K562 (cell line): ENCODE measurements around the gene SCRN3. TPM values are rescaled to one million over a fixed set of nuclear protein-coding genes. Genes with fewer than 3 reads are reported as not detected.

Source experiments
- ATAC-seq: fragments of 200-7000 bp; cut with Tn5 transposase; 3 replicates; pipeline ENCODE4 v1.9.1; 2020; ENCODE audit warnings: moderate library complexity
- BruUV-seq: library from RNA; stranded (reverse); fragments of 400-500 nt; replicated peaks from 2 replicates; lab custom pipeline; 2021; lab: Mats Ljungman, UMichigan
- CTCF ChIA-PET: fragments of 300-600 bp; formaldehyde crosslinking; extraction: SDS; loops from one replicate; lab custom pipeline; 2021; ENCODE audit warnings: low intra/inter-chr PET ratio; lab: Yijun Ruan, JAX
- POLR2A ChIA-PET: fragments of 300-600, 350-650 bp; sonication (Branson Sonifier 250); formaldehyde crosslinking; extraction: SDS; loops from one replicate; lab custom pipeline; 2021; ENCODE audit warnings: antibody characterized with exemption, inconsistent platforms; lab: Yijun Ruan, JAX
- DNase-seq, 4 experiments: peaks; one replicate each; pipeline versions ENCODE4 v3.0.0 to v3.0.0-alpha.2; 2011 to 2018; ENCODE audit warnings: low spot score in 3 of 4, mixed read lengths in 3 of 4; ENCODE audit errors: extremely low read depth in 1 of 4
- FAIRE-seq: peaks from 2 replicates; lab custom pipeline; 2011; peaks lifted over from hg19 to GRCh38; lab: Jason Lieb, UNC
- H2AFZ ChIP-seq: 2 replicates; pipeline ENCODE4 v1.6.0; 2011; ENCODE audit warnings: low read depth, low read length, control low read depth, inconsistent platforms
- H3K27ac ChIP-seq: fragments of 200-600 bp; 3 replicates; pipeline ENCODE4 v1.8.0; 2011; ENCODE audit warnings: low read depth, mild to moderate bottlenecking, control low read depth, inconsistent platforms, low read length, moderate library complexity, mixed read lengths; ENCODE audit errors: extremely low read depth
- H3K27me3 ChIP-seq, 2 experiments: fragments of 300-600 bp in 1 of 2; 2 replicates in 1 of 2; 3 replicates in 1 of 2; pipeline versions ENCODE4 v1.6.0 to v1.8.0; 2011; ENCODE audit warnings: inconsistent platforms in 2 of 2, low read length in 2 of 2, mild to moderate bottlenecking in 1 of 2, mixed read lengths in 1 of 2, moderate library complexity in 1 of 2; ENCODE audit not compliant: control insufficient read depth in 2 of 2, insufficient read depth in 2 of 2
- H3K36me3 ChIP-seq: fragments of 300-600 bp; 3 replicates; pipeline ENCODE4 v1.8.0; 2011; ENCODE audit warnings: mild to moderate bottlenecking, low read length, inconsistent platforms; ENCODE audit not compliant: control insufficient read depth, insufficient read depth
- H3K4me1 ChIP-seq, 2 experiments: fragments of 200-600 bp in 1 of 2; replicated peaks in 1 of 2; 2 replicates in 1 of 2; 3 replicates in 1 of 2; pipeline versions ENCODE4 v1.5.1 to v1.8.0; 2011; ENCODE audit warnings: inconsistent platforms in 2 of 2, low read length in 2 of 2, mild to moderate bottlenecking in 1 of 2, mixed read lengths in 1 of 2, moderate library complexity in 1 of 2; ENCODE audit not compliant: control insufficient read depth in 2 of 2, insufficient read depth in 2 of 2
- H3K4me2 ChIP-seq: 2 replicates; pipeline ENCODE4 v1.6.1; 2011; ENCODE audit warnings: low read length, control low read depth, inconsistent platforms, mixed read lengths; ENCODE audit not compliant: insufficient read depth
- H3K4me3 ChIP-seq: fragments of 200-600 bp; sonication (generic), shearing (Covaris generic); 2 replicates; pipeline ENCODE4 v1.5.1; 2016; ENCODE audit warnings: control low read depth, inconsistent platforms
- H3K79me2 ChIP-seq: fragments of 200-600 bp; 3 replicates; pipeline ENCODE4 v1.8.0; 2011; ENCODE audit warnings: low read length, inconsistent platforms; ENCODE audit not compliant: control insufficient read depth, insufficient read depth
- H3K9ac ChIP-seq, 2 experiments: 2 replicates each; pipeline versions ENCODE4 v1.6.0 to v1.6.1; 2011; ENCODE audit warnings: low read depth in 2 of 2, low read length in 2 of 2, control low read depth in 1 of 2, inconsistent platforms in 1 of 2, mild to moderate bottlenecking in 1 of 2, mixed read lengths in 1 of 2; ENCODE audit not compliant: insufficient read depth in 1 of 2
- H3K9me1 ChIP-seq: one replicate; pipeline ENCODE4 v1.6.0; 2011; ENCODE audit warnings: inconsistent platforms, mild to moderate bottlenecking, low read length, moderate library complexity; ENCODE audit not compliant: control insufficient read depth, insufficient read depth
- H3K9me3 ChIP-seq: replicated peaks from 2 replicates; pipeline ENCODE4 v1.5.1; 2011; ENCODE audit warnings: low read depth, low read length, inconsistent platforms; ENCODE audit not compliant: control insufficient read depth, insufficient read depth
- H4K20me1 ChIP-seq: replicated peaks from 2 replicates; pipeline ENCODE4 v1.6.1; 2011; ENCODE audit warnings: low read length, inconsistent platforms, mixed read lengths; ENCODE audit not compliant: control insufficient read depth, insufficient read depth
- ADNP ChIP-seq: fragments of 200-800 bp; sonication (Bioruptor generic); IDR thresholded peaks from 2 replicates; pipeline ENCODE4 v1.6.1; 2016; ENCODE audit warnings: missing genetic modification characterization, missing compliant biosample characterization
- ARID2 ChIP-seq: fragments of 450-650 bp; IDR thresholded peaks from 2 replicates; pipeline ENCODE4 v1.6.1; 2017; ENCODE audit warnings: antibody characterized with exemption, mild to moderate bottlenecking
- CTCF ChIP-seq, 3 experiments: IDR thresholded peaks in 2 of 3; conservative IDR thresholded peaks in 1 of 3; 2 replicates each; pipeline ENCODE4 v1.5.1; 2011 to 2012; ENCODE audit warnings: low read length in 3 of 3, mild to moderate bottlenecking in 3 of 3, control low read depth in 2 of 3, improper control_type of control experiment in 1 of 3, inconsistent platforms in 1 of 3, low read depth in 1 of 3, mixed read lengths in 1 of 3, moderate library complexity in 1 of 3; ENCODE audit not compliant: insufficient read depth in 2 of 3
- FOXJ3 ChIP-seq: sonication (generic); formaldehyde crosslinking; IDR thresholded peaks from 2 replicates; pipeline ENCODE4 v1.4.0; 2020; ENCODE audit warnings: mild to moderate bottlenecking, missing genetic modification reagents
- LEF1 ChIP-seq: fragments of 450-650 bp; IDR thresholded peaks from 2 replicates; pipeline ENCODE4 v1.6.1; 2016; ENCODE audit warnings: mild to moderate bottlenecking
- NFXL1 ChIP-seq: fragments of 450-650 bp; formaldehyde crosslinking; IDR thresholded peaks from 2 replicates; pipeline ENCODE4 v1.4.0; 2021; ENCODE audit warnings: mild to moderate bottlenecking
- PBX2 ChIP-seq, 2 experiments: IDR thresholded peaks in 1 of 2; conservative IDR thresholded peaks in 1 of 2; 2 replicates each; pipeline ENCODE4 v1.6.1; 2016; ENCODE audit warnings: low read depth in 2 of 2, mild to moderate bottlenecking in 1 of 2, missing compliant biosample characterization in 1 of 2, missing genetic modification characterization in 1 of 2, moderate library complexity in 1 of 2
- PKNOX1 ChIP-seq: fragments of 450-650 bp; IDR thresholded peaks from 2 replicates; pipeline ENCODE4 v1.6.1; 2016
- PREB ChIP-seq: sonication (generic); formaldehyde crosslinking; IDR thresholded peaks from 2 replicates; pipeline ENCODE4 v1.8.1; 2023; ENCODE audit warnings: mild to moderate bottlenecking, missing genetic modification reagents
- RBM25 ChIP-seq: fragments of 200-400 bp; formaldehyde crosslinking; IDR thresholded peaks from 2 replicates; pipeline ENCODE4 v1.6.1; 2018; ENCODE audit warnings: low read length, low read depth, moderate library complexity; ENCODE audit not compliant: severe bottlenecking
- WGBS: fragments of 100-300 bp; shearing (Covaris generic); methylation state at CpG from one replicate; pipeline ENCODE4 v1.1.6; 2016; ENCODE audit warnings: low coverage, mixed read lengths; ENCODE audit not compliant: insufficient coverage; ENCODE audit errors: missing lambda C conversion rate; 5-methylcytosine and 5-hydroxymethylcytosine counted together
- in situ Hi-C: fragments of 300-500 bp; cut with MboI; formaldehyde crosslinking; loops from 4 replicates; pipeline ENCODE4 v1.15.0; 2018; ENCODE audit warnings: inconsistent platforms, mixed read lengths
- intact Hi-C: fragments of 100-400 bp; cut with micrococcal nuclease; formaldehyde crosslinking; loops from 2 replicates; pipeline ENCODE4 v1.14.2; 2022
- polyA plus RNA-seq, 8 experiments: library from polyadenylated mRNA; depleted of rRNA in 4 of 8; stranded (reverse) in 5 of 8; unstranded in 3 of 8; fragments of >200 nt; fragmentation: Nextera tagmentation in 2 of 8; fragmentation: Illumina TruSeq in 1 of 8; extraction: Ambion mirVana in 2 of 8; extraction: Trizol in 1 of 8; gene quantifications; 2 replicates each; pipeline versions ENCODE4 v1.2.1 to v1.2.3, GENCODE V29; 2011 to 2014; ENCODE audit warnings: inconsistent platforms in 1 of 8, missing spikeins in 1 of 8
- total RNA-seq, 7 experiments: library from RNA; depleted of rRNA in 6 of 7; stranded (reverse); fragments of >200 nt in 6 of 7; fragmentation: Illumina TruSeq in 2 of 7; extraction: Trizol in 2 of 7; gene quantifications; 2 replicates each; pipeline versions ENCODE4 v1.2.1 to v1.2.3, GENCODE V29; 2011 to 2021; ENCODE audit warnings: low replicate concordance in 1 of 7

Gene SCRN3
- total and polyA plus RNA-seq, 9 of the 15 experiments (the other 6 are each of a cell fraction or from before 2014, with no cell fraction given): 7.7 to 21.8 (median 20.0) TPM

GRCh38 chr2:174439950-174440349 is 44.4 kb downstream of the SCRN3 start (continued):
- TF ChIP-seq PBX2 (CRISPR knock-in tag; IDR thresholded peaks at IDR 0.05; ENCODE audit: low read depth): no peak
- TF ChIP-seq PBX2 (tag; conservative IDR thresholded peaks at IDR 0.05; ENCODE audit: low read depth): peak; percentile 44
- peak; percentile 50 for TF ChIP-seq PKNOX1

- Histone ChIP-seq H2AFZ (no peak overlapping the region), H3K4me3 (no peak overlapping the region), H3K27me3 (peaks cover 0 to 7% of the 10 kb centered on the region in 2 experiments; a peak in 2 of 5 replicates), H3K9me1 (no peaks in the 10 kb centered on the region), H3K27ac (no peak overlapping the region), H3K9me3 (no peaks in the 10 kb centered on the region), H3K4me1 (no peaks in the 10 kb centered on the region), H4K20me1 (no peaks in the 10 kb centered on the region), H3K36me3 (no peaks in the 10 kb centered on the region), H3K79me2 (no peaks in the 10 kb centered on the region), H3K9ac (no peak overlapping the region), H3K4me2 (no peak overlapping the region)
- in situ Hi-C loops (no loop called here), intact Hi-C loops (no loop called here)
- POLR2A ChIA-PET: no interaction called here
- 0% methylated on average over 3 of the region's 3 CpGs for WGBS
- FAIRE-seq (no peak), ATAC-seq (no peak), DNase-seq (no peak)
- CTCF ChIA-PET: no interaction called here
- no TSS peak for BruUV-seq
- TF ChIP-seq FOXJ3 (CRISPR knock-in tag) (no peak), NFXL1 (no peak), CTCF (IDR thresholded peaks at IDR 0.05 in 2 of 3, conservative IDR thresholded peaks at IDR 0.05 in 1 of 3; ENCODE audit: insufficient read depth in 2 of 3, low read depth in 1 of 3, low read length in 3 of 3) (peak in 2 of 3 experiments; percentile 9 to 46; a peak in 2 of 6 replicates), ARID2 (no peak), PREB (CRISPR knock-in tag) (no peak), ADNP (tag) (no peak), LEF1 (no peak), RBM25 (no peak)
Measured at GRCh38 chr2:174442546-174443510, 47.3 kb downstream of the SCRN3 start.
